GM18861 (cell line): ENCODE measurements around the gene ERH.
"Not testable (repeated sequence)": the region's sequence is repeated elsewhere in the genome, so short reads cannot be mapped to it uniquely, and the experiment has no call there.

ENCODE experiments used
- ATAC-seq: cut with Tn5 transposase; IDR thresholded peaks from one replicate; pipeline ENCODE4 v1.9.1; 2021; ENCODE audit not compliant: unreplicated experiment

The ERH gene

DNA sequence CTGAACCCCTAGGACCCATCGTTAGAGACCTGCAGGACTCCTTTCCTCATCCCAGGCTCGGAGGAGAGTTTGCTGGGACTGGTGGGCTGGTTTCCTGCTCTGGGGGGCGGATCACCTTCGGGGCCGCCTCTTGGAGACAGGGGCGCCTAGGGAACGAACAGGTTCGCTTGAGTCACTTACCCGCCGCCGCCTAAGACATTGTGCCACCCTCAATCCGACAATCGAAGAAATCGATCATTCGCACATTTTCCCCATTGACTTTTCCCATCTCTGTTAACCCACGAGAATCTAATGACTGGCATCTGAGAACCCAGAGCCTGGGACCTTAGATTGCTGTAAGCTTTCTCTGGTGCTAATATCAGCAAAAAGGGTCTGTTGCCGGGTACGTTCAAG is 715 bp upstream of the ERH start:
- no peak for ATAC-seq

DNA sequence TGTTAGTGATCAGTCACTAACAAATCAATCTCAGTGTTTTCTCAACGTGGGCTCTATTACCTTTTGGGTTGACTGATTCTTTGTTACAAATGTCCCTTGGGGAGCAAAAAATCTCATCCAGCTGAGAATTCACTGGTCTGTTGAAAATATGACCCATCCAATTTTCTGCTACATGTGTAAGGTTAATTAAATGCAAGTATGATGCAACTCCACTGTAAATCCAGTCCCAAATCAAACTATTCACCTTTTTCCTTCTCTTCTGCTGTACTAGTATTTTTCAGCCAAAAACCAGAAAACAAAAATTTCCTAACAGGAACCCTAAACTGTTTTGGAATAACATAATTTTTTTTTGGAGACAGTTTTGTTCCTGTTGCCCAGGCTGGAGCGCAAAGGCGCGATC is 2.2 kb downstream of the ERH start:
- ATAC-seq = no peak

DNA sequence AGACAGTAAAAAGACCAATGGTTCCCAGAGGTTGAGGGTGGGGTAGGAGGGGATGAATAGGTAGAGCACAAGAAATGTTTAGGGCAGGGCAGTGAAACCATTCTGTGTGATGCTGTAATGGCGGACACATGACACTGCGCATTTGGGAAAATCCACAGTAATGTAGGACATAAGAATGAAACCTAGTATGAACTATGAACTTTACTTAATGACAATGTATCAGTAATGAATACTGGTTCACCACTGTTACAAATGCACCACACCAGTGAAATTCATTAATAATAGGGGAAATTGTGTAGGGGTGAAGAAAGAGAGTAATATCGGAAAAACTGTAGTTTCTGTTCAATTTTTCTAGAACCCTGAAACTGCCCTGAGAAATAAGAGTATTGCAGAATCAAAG is 5.6 kb downstream of the ERH start:
- no peak for ATAC-seq

DNA sequence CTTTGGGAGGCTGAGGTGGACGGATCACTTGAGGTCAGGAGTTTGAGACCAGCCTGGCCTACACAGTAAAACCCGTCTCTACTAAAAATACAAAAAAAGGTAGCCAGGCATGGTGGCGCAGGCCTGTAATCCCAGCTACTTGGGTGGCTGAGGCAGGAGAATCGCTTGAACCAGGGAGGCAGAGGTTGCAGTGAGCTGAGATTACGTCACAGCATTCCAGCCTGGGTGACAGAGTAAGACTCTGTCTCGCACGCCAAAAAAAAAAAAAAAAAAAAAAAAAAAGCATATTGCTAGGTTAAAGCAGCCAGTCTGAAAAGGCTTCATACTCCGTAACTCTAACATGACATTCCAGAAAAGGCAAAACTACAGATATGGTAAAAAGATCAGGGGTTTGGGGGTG is 6.7 kb downstream of the ERH start:
- ATAC-seq = not testable (repeated sequence)

DNA sequence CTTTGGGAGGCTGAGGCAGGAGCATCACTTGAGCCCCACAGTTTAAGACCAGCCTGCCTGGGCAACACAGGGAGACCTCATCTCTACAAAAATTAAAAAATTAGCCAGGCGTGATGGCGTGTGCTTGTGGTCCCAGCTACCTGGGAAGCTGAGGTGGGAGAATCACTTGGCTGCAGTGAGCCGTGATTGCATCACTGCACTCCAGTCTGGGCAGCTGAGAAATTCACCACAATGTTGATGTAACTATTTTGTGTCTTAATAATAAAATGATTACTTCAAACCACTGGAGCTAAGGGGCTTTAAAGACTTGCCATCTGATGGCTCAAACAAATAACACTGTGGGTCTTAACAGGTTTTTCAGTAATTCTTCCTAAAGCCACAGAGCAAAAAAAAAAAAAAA is 10.8 kb downstream of the ERH start:
- no peak for ATAC-seq

DNA sequence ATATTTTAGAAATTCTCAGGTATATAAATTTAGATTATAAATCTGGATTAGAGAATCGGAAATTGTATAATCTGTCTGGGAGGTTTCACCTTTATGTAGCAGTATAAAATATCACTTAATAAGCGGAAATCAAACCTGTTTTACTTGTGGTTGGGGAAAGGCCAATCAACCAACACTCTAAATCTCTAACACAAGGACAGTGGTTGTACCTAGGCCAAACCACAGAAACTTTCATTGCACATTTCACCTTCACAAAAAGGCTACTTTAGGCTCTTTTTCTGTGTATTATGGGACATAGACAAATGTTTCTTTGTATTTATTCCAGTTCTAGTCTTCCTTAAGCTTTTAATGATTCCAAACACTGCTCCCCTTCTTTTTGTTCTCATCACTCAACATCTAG is 19.8 kb downstream of the ERH start:
- no peak for ATAC-seq

DNA sequence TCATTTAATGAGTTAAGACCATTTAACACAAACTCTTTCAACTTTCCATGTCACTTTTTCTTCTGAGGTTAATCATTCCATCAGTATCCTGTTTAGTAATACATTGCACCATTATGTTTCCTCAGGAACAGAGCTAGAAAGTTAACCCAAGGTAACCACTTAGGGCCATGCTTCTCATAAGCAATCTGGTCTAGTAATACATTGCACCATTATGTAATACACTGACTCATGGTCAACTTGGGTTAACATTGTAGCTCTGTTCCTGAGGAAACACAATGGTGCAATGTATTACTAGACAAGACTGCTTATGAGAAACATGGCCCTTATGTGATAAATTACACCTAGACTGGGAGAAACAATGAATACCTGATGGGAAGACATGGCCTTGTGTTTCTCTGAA is 21.7 kb downstream of the ERH start:
- ATAC-seq = no peak

DNA sequence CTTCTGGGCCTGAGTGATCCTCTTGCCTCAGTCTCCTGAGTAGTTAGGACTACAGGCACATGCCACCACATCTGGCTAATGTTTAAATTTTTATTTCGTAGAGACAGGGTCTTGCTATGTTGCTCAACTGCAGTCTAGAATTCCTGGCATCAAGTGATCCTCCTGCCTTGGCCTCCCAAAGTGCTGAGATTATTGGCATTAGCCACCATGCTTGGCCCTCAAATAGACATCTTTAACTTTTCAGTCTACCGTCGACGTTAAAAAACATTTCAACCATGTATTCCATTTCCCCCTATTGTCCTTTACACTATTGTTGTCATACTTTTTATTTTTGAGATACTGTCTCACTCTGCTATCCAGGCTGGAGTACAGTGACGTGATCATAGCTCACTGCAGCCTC is 22.4 kb downstream of the ERH start:
- no peak for ATAC-seq

DNA sequence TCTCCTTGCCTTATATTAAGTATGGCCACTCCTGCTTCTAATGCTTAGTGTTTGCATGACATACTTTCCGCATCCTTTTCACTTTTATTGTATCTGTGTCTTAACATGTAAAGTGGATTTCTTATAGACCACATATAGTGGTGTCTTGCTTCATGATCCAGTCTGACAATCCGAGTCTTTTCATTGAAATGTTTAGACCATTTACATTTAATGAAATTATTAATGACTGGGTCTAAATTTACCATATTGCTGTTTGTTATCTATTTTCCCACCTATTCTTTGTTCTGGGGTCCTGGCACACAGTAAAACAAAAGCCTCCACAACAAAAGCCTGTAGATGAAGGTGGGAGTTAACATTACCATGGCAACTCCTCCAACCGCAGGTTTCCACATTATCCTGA is 22.9 kb downstream of the ERH start:
- ATAC-seq = no peak

DNA sequence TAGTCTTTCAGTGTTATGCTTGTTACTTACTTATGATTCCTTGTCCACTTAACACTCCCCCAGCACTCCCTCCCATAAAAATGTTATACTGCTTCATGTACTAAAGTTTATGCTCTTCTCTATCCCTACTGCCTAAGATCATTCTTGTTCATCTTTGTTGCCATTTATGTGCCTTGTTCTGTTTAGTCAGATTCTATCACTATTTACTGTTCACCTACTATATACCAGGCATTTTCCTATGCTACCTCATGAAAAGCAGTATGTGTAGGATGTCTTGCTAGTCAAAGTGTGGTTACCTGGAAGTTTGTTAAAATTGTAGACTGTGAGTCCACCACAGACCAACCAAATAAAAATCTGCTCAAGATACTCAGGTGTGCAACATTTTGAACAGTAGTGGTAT is 23.9 kb downstream of the ERH start:
- no peak for ATAC-seq

DNA sequence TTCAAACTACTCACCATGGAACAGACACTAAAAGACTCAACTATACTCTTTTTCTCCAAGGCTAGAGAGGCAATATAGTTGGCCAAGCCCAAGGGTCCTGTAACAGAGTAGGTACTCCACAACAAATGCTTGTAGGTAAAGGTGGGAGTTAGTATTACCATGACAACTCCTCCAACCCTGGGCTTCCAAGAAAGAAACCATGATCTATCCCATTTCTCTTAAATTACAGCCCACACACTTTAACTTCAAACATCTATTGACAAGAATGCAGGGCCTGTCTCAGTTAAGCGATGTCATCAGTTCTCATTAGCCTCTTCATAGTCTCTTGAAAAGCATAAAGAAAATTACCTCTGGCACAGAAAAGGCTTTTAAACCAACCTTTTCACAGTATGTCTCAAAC is 25.0 kb downstream of the ERH start:
- no peak for ATAC-seq

DNA sequence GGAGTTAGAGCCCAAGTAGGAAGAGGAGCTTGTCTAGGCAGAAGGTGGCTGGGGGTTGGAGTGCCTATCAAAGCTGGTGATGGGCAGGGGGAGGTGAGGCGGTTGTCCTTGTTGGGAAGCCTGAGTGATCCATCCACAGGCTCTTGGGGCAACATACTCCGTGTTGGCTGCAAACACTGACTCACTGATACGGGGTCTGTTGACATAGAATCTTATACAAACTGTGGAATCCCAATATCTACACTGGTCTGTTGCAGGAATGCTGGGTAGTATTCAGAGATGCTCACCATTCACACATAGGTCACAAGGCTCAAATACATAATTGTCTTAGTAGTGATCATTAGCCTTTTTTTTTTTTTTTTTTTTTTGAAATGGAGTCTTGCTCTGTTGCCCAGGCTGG is 26.0 kb downstream of the ERH start:
- ATAC-seq = no peak

DNA sequence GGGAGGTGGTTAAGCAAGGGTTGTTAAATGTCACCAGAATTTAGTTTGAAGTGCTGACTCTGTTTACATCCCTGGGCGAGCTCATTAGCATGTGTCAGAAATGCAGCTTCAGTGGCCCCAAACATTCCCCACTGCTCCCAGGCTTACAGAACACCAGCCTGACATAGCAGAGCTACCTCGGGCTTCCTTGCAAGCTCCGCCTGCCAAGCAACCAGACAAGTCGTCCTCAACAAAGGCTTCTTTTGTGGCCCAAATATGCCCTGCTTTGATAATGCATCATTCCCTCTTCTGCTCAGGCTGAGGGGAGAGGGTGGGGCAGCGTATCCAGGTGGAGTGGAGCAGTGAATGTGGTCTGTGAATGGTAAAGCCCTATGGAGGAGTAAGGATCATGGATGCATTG is 28.0 kb downstream of the ERH start:
- no peak for ATAC-seq

DNA sequence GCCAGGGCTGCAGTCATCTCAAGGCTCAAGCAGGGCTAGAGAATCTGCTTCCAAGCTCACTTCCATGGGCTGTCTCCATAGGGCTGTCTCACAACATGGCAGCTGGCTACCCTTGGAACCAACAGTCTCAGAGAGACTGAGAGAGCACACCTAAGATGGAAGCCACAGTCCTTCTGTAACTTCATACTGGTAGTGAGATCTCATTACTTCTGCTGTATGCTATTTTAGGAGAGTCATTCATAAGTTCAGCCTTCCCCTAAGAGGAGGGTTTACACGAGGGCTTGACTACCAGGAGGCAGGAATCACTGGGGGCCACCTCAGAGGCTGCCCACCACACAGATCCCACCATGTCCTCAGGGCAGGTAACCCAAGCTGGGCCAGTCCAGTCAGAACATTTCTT is 29.7 kb downstream of the ERH start:
- ATAC-seq = no peak

DNA sequence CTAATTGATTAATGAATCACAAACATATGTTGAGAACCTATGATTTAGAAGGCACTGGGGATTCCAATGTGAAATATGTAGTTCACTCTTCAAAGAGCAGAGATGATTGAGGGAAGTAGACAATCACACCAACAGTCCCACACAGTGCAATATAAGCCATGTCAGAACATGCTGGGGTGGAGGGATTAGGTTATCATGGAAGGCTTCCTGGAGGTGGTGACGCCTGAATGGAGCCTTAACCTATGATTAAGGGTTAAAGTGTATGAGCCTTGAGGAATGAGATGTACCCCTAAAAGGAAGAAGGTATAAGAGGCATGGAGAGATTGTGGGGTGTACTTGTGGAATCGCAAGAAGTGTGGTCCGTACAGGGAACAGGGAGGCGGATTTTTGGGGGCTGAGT is 31.3 kb downstream of the ERH start:
- no peak for ATAC-seq

DNA sequence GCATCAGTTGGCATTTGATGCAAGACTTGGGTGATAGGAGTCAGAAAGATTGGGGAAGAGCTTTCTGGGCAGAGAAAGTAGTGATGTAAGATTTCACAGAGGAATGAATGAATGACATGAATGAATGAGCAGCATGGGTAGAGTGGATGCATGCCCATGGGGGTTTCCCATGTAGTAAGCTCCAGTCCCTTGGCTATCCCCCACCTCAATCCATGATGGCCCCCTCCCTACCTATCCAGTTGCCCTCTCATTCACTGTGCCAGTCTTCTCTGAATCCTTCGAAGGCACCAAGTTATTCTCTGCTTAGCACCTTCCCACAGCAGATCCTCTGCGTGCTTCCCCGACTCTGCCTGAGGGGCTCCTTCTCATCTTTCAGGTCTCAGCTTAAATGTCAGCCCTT is 32.0 kb downstream of the ERH start:
- no peak for ATAC-seq

DNA sequence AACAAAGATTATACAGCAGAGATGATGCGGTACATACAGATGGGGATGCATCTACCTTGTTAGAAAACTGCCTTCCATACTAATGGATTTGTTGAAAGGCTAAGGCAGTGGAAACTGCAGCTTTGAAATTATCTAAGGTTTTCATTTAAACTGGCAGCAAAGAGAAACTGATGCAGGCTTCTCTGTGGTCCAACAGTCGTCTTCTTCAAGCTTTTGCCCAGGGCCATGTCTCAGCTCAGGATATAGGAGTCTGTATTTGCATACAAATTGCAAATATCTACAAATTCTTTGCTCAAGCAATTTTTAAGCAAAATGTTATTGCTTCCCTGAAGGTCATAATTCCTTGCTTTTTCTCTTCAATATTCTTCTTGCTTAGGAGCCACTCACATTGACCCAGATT is 33.7 kb downstream of the ERH start:
- no peak for ATAC-seq

DNA sequence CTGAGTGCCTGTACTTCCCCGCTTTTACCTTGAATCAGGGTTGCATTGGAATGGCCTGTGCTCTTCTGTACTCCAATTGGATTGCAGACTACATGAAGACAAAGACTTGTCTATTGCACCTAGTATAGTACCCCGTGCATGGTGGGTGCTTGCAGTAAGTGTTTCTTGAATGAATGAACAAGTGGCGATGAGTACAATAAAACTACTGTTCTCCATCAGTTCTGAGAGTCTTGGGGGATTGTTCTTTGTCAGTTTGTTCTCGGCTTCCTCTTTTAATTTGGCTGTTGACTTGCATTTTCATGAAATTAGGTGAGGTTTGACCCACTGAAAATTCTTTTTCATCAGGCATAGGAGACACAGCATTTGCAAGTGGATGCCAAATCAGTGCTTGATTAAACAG is 34.1 kb downstream of the ERH start:
- ATAC-seq = no peak

DNA sequence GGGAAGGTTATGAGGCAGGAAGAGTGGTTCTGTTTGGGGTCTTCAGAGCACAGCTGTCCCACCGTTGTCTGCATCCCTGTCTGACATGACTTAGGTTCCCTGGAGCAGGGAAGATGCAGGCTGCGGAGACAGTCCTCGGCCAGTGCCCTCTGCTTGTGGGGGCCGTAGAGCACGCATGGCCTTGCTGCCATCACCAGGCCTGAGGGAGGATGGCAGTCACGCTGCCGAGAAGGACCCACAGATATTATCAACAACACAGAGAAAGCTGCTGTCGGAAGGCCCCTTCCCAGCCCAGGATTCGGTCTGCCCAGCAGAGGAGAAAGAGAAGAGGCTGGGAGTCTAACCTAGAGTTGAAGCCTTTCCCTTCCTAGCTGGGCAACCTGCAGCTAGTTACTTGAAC is 35.0 kb downstream of the ERH start:
- no peak for ATAC-seq

DNA sequence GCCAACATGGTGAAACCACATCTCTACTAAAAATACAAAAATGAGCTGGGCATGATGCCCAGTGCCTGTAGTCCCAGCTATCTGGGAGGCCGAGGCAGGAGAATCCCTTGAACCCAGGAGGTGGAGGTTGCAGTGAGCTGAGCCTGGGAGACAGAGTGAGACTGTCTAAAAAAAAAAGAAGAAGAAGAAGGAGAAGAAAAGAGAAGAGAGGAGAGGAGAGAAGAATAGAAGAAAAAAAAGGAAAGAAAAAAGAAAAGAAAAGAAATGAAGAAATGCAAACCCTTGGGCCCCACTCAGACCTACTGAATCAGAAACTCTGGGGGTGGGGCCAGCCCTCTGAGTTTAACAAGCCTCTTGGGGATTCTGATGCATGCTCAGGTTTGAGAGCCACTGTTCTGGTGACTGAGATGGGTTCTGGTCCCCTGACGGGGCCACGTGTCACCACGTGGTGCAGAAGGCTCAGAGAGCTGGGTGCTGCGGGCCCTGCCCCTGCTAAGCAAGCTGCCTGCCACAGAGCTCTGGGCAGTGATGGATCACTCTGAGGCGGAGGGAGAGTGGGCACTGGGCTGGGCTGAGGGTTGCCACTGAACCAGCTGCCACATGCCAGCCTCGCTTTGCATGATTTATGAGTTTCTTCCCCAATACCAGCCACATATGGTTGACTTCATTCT is 37.5 kb downstream of the ERH start:
- peak; percentile 62 for ATAC-seq

DNA sequence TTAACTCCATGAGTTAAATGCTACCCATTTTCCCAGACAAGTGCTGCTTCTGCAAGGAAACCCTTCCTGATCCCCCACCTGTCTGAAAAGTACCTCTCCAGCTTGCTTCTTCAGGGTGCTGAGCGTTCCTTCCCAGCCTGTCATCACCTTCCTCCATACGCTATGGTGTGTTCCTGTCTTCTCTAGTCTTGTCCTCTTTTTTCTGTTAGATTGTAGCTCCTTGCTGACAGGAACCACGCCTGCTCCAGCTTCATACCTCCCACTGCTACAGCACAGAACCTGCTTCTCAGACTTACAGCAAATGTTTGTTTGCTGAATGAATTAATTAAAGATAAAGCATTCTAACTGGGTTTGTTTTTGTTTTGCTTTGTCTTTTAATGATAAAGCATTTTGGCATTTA is 39.1 kb downstream of the ERH start:
- no peak for ATAC-seq

DNA sequence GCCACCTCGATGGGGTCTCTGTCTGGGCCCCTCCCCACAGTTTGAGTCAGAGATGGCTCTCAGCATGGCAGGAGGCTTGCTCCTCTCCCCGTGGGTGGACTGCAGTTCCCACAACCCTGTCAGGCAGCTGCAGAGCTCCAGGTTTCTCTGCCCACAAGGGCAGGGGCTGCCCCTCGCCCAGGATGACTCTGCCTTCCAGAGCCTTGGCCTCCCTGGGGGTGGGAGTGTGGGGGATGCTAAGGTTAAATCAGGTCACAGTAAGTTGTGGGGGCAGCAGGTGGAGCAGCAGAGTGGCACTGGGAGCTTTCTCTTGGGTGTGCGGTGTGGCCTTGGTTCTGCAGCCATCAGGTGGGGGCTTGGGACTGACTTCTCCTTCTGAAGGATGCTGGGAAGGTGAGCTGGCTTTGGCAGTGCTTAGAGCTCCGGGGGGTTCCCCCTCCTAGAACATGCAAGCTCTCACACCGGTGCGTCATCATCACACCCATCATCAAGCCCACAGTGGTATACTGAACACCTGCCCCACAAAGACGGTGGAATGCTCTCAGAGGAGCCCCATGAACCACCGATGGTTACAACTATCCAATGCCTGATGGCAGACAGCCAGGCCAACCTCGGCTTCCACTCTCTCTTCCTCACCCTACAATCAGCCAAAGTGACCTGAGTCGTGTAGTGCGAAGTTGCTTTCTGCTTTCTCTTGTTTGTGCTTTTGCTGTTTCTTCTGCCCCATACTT is 39.7 kb downstream of the ERH start:
- no peak for ATAC-seq

DNA sequence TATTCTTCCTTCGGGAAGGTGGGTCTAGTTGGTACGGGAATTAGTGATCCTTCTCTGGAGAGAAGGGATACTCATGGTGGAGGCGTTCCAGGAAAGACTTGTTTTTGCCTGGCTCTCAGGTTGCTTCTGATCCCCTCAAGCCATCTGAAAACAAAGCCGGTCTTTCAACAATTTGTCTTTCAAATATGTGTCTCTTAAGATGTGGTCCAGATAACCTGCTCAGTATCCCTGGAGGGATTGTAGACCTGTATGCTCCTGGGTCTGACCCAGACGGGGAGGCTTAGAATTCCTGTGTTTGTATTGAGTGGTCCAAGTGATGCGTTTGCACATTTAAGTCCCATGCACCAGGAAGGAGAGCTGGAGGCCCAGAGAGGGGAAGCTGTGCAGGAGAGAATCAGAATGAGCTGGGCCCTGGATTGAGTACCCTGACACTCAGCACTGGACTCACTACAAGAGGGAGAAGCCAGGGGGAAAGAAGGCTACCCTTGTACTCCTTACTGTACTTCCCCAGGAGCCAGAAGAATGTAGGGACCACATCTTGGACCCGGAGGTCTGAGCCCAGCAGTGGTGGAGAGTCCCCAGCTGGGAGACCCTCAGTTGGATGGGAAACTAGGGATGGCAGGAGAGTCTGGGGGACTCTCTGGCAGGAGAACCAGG is 40.4 kb downstream of the ERH start:
- ATAC-seq = no peak
